Liver (tissue), 3 donors: ENCODE measurements around the gene KLF6.

Experiments
- JUND ChIP-seq, 2 donors: IDR thresholded peaks; 2 replicates each; pipeline ENCODE4 v1.6.1; 2016; ENCODE audit warnings: antibody characterized with exemption in 2 of 2
- TF ChIP-seq, protein P1 (sequence below): fragments of 150-350 bp; IDR thresholded peaks from 2 replicates; pipeline ENCODE4 v1.5.1; 2017; ENCODE audit warnings: improper control_type of control experiment, low read depth, low read length; ENCODE audit not compliant: missing input control
- donor health status: healthy.
- donor health status: healthy.

DNA sequence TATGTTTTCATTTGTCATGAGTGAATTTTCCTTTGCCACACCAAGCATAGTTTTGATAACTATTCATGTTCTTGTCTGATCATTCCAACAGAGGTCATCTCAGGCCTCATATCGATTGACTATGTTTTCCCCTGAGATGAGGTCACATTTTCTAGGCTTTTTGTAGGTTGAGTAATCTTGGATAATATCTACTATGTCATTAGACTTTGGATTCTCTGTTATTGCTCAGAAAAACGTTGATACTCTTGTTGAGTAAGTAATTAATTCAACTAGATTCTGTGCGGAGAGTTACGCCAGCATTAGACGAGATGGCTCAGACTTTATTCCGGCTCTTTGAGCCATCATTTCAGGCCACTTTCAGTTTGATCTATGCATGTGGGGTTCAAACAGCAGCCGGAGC, 57.7 kb downstream of the KLF6 start:
- TF ChIP-seq, protein P1, sequence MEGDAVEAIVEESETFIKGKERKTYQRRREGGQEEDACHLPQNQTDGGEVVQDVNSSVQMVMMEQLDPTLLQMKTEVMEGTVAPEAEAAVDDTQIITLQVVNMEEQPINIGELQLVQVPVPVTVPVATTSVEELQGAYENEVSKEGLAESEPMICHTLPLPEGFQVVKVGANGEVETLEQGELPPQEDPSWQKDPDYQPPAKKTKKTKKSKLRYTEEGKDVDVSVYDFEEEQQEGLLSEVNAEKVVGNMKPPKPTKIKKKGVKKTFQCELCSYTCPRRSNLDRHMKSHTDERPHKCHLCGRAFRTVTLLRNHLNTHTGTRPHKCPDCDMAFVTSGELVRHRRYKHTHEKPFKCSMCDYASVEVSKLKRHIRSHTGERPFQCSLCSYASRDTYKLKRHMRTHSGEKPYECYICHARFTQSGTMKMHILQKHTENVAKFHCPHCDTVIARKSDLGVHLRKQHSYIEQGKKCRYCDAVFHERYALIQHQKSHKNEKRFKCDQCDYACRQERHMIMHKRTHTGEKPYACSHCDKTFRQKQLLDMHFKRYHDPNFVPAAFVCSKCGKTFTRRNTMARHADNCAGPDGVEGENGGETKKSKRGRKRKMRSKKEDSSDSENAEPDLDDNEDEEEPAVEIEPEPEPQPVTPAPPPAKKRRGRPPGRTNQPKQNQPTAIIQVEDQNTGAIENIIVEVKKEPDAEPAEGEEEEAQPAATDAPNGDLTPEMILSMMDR: no peak
- peak; percentile 89 to 97 for TF ChIP-seq JUND (IDR thresholded peaks at IDR 0.05)
